DMS53 treated with DMSO at 0.1 percent for 48 hours (cell line): Measurements from ENCODE around the gene FRA10AC1.

Experiments used
- DNase-seq: peaks from one replicate; lab custom pipeline; 2025; ENCODE audit not compliant: unreplicated experiment; lab: John Stamatoyannopoulos, UW

The FRA10AC1 gene, protein sequence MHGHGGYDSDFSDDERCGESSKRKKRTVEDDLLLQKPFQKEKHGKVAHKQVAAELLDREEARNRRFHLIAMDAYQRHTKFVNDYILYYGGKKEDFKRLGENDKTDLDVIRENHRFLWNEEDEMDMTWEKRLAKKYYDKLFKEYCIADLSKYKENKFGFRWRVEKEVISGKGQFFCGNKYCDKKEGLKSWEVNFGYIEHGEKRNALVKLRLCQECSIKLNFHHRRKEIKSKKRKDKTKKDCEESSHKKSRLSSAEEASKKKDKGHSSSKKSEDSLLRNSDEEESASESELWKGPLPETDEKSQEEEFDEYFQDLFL

DNA sequence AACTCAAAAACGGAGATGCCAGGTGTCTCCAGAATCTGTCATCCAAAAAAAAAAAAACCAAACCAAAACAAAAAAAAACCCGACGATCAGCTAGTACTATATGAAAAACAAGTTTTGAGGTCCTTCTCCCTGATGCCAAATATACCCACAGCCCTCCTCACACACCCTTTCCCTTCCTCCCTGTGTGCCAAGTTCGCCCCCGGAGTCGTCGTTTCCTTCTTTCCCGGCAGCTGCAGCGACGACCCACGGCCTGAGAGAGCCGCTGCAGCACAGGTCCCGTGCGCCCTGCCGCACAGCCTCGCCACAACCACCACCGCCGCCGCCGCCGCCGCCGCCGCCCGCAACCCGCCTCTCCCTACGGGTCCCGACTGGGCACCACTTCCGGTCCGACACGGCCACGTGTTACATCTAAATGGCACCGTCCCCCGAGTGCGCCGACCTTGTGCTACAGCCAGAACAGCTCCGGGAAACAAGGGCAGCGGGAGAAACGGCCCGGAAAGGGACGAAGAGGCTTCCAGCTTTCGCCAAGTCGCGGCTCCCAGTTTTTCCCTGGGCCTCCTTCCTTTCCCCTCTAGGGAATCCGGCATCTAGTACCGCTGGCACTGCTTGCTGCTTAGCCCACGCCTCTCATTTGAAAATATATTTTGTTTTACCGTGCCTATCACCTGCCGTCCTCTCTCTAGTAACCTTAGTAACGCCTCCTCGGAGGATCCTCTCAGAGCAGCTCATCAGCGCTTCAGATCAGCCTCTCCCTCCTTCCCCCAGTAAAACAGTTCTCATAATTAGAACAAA is at the start of gene FRA10AC1:
FRA10AC1 (minus strand) TSS at position 383 of the 792 bp plus-strand sequence. CDS start 2,486 bp downstream, outside the sequence.
- DNase-seq: peak; percentile 90

DNA sequence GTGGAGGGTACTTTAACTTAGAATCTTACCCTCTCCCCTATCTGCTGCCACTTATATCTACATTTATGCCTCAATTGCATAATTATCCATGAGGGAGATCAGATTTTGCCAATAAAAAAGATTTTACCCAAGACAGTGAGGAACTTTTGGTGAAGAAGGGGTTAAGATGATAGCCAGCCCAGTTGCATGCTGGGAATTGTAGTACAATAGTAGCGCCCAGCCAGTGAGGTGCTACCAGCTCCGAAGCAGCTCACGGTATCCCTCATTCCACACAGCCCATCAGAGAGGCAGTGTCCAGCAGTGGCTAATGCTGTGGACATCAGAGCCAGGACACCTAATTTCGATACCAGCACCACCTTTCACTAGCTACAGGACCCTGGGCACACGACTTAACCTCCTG is 49.4 kb upstream of the FRA10AC1 start:
- DNase-seq: no peak

DNA sequence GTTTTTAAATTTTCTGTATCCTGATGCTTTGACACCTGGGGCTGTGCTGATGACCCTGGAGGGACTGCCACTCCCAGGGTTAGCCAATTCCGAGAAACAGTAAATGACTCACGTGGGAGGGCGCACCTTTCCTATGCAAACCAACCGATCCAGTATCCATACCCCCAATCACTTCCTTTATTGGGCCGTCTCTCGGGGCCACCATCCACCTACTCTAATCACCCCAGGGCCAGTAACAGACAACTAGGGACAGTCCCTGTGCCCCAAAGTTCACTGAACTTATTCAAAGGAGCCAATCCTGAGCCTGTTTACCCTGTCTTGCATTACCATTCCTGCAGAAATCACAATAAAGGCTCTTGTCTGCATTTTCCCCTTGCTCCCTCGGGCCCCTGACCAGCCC is 48.7 kb upstream of the FRA10AC1 start:
- no peak for DNase-seq

DNA sequence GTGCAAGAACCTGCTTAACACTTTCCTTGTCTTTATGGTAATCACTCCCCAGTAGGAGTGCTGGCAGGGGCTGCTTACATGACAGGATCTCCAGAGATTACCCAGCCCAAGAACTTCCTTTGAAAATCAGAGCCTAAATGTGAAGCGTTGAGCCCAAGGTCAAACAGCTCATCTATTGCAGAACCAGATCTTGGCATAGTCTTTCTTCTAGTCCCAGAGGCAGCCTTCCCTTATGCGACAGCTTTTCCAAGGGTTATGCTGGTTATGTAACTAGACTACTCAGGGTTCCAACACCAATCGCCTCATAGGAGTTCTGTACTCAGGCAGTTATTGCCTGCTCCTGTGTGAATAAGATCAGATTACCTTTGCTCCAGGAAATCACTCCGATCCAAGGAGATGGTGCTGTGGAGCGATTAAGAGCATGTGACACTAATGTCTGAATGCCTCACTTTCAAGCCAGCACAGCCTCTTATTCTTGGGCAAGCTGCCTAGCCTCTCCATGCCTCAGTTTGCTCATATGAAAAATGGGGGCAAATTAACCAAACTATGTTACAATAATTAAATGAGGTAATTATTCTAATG is 46.9 kb upstream of the FRA10AC1 start:
- DNase-seq: no peak

DNA sequence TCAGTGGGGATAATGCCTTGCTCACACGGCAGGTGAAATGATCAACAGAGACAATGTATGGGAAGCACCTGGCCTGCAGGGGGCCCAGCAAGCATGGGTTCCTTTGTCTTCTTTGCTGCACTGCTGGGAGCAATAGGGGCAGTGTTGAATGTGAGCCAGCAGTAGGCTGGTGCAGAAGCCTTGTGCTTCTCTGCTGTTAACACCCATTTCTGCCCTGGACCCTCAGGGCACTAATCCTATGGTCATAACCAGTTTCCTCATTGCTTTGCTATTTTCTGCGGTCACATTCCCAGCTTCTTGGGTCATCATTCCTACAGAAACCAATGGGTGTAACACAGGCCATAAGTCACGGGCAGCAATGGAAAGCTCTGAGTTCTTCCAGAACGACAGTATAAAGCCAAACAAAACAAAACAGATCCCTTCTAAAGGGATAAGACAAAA is 44.5 kb upstream of the FRA10AC1 start:
- peak; percentile 24 for DNase-seq

DNA sequence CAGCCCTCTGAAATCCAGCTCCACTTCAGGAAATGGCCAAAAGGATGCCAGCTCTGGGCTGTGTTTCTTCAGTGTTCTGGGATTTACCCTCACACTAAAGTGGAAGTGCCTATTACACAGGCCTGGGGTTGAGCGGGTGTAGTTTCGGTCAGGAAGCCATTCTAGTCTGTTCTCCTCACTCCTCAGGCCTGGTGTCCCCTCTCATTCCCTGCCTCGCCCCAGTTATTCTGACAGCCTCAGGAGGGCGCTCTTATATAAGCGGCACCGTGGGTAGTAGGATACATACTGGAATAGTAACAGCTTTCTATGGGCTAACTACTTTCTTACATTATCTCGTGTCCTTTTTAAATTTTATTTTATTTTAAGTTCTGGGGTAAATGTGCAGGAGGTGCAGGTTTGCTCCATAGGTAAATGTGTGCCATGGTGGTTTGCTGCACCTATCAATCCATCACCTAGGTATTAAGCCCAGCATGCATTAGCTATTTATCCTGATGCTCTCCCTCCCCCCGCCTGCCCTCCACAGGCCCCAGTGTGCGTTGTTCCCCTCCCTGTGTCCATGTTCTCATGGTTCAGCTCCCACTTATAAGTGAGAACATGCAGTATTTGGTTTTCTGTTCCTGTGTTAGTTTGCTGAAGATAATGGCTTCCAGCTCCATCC is 43.1 kb upstream of the FRA10AC1 start:
- peak; percentile 23 for DNase-seq

DNA sequence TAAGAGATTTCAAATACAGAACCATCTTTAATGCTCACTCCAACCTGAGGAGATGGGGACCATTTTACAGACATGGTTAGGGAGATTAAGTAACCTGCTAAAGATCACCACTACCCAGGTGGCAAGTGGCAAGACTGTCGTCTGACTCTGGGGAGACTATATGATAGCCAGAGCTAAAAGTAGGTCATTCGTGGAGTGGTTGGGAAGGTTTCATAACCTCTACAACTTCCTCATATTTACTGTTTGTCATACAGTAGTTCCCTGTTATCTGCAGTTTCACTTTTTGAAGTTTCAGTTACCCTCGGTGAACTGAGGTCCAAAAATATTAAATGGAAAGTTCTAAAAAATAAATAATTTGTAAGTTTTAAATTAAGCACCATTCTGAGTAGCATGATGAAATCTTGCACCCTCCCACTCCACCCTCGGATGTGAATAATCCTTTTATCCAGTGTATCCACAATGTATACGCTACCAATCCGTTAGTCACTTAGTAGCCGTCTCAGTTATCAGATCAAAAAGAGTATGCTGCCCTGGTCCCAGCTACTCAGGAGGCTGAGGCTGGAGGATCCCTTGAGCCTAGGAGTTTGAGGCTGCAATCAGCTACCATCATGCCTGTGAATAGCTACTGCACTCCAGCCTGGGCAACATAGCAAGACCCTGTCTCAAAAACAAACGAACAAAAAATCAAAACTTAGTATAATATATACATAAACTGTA is 40.4 kb upstream of the FRA10AC1 start:
- DNase-seq: no peak

DNA sequence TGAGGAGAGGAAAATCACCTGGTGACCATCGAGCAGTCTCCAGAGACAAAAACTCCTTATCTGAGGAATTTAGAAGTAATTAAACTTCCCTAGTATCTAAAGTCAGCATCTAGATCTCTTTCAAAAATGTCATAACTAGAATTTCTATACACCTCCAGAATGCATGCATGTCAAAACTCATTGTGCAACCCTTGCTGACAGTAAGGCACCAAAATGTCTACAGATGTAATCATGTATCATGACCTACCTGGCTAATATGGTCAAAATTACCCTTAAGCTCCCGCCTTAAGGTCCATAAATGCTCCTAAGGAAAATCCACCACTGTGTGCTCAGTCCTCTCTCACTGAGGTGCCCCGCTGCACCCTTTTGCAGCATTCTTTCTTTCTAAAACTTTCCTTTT is 39.0 kb upstream of the FRA10AC1 start:
- no peak for DNase-seq

DNA sequence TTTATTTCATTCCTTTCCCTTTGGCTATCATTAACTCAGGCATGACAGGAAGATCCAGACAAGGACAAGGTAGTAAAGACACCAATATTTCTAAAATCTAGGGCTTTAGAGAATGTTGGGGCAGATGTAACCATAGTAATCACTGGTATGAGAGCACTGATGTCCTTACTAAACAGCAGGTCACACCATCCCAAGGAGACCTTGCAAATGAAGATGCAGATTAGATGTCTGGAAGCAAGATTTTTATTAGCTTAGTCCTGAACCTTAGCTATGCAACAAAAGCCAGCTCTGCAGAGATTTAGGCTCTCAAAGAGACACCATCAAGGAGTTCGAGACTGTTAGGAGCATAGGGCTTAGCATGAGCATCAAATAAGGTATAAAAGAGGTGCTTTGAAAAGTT is 23.6 kb upstream of the FRA10AC1 start:
- DNase-seq: no peak

DNA sequence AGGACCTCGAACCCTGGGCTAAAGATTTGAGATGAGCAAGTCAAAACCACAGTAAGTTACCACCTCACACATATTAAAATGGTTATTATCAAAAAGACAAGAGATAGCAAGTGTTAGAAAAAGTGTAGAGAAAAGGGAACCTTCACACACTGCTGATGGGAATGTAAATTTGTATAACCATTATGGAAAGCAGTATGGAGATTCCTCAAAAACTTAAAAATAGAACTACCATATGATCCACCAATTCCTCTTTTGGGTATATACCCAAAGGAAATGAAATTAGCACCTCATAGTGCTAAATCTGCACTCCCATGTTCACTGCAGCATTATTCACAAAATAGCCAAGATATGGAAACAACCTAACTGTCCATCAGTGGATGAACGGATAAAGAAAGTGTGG is 20.8 kb upstream of the FRA10AC1 start:
- DNase-seq: no peak

DNA sequence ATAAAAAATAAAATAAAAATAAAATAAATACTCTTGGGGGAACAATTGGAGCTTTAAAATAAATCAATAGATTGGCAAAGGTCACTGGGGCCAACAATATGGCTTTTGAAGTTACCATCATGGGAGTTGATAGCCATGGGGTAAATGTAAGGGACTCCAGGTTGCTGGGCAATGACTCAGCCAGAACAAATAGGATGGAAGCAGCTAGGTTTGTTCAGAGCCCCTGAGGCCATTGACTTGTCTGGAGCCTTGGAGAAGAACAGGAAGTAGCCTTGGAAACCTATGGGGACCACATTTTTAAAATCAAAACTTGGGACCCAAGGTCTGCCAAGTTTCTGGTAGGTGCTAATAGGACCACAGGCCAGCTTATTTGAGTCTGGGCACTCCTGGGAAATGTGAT is 20.2 kb upstream of the FRA10AC1 start:
- peak; percentile 30 for DNase-seq

DNA sequence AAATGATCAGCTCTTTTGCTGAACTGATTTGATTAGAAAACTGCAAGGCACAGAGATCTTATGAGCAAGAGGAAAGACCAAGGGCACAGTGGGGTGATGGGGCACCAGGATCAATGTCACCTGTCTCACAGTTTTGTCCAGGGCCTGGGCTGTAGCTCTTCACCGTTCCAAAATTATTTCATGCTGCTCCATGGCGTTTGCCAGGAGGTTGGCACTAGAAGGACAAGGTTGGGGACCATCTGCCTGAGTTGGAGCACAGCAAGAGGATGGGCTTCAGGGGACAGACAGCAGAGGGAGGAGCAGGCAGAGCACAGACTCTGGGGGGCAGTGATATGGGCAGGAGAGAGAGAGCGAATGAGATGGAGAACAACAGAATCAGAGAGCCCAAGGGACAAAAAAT is 17.5 kb upstream of the FRA10AC1 start:
- no peak for DNase-seq

DNA sequence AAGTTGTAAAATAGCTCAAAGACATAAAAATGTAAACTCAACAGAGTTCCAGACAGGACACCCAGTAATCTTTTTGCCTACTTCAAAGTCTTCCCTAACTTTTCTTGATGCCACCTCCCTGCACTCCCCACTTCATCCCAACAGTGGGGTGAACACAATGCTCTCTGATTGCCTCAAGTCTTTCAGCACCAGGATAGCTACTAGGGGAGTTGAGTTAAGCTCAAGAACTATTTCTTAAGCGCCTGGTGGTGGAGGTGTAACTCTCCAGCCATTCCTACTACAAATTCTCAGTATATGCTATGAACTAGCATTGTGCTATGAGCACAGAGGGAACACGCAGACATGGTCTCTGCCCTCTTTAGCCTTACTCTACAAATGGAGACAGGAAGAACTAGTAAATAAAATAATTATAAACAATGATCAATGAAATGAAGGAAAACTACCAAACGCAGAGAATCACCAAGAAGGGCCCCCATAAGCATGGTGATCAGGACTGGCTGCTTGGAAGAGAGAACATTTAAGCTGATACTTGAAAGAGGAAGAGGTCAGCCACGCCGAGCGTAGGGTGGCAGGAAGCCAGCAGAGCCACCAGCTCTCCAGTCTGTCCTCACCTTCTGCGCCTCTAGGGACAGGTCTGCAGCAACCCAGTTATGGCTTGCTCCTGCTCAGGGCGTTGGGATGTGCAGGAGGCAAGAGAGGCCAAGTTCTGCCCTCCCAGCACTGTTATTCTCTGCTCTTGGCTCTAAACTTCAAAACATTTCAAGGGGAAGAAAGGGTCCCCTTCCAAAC is 16.7 kb upstream of the FRA10AC1 start:
- DNase-seq: no peak

DNA sequence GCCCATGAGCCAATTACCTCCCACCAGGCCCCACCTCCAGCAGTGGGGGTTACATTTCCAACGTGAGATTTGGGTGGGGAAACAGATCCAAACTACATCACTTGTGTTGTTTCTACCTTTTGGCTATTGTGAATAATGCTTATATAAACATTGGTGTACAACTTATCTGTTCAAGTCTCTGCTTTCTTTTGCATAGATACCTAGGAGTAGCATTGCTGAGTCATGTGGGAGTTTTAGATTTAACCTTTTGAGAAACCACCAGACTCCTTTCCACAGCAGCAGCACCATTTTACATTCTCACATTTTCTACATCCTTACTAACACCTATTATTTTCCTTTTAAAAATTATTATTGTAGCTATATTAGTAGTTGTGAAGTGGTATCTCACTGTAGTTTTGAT is 14.4 kb upstream of the FRA10AC1 start:
- DNase-seq: no peak

DNA sequence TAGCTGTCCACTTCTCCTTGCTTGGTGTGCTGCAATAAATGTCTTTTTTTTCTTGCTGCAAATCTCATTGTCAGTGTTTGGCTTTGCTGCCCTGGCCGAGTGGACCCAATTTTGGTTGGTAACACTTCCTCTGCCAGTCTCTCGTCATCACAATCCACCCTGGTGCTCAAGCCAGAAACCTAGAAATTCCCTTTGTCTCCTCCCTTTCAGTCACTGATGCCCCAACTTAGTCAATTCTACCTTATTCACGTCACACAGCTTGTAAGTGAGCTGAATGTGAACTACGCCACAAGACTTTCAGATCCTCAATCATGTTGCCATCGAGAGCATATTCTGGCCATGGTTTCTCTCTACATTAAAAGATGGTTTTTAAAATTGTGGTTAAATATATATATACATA is 13.0 kb upstream of the FRA10AC1 start:
- no peak for DNase-seq

DNA sequence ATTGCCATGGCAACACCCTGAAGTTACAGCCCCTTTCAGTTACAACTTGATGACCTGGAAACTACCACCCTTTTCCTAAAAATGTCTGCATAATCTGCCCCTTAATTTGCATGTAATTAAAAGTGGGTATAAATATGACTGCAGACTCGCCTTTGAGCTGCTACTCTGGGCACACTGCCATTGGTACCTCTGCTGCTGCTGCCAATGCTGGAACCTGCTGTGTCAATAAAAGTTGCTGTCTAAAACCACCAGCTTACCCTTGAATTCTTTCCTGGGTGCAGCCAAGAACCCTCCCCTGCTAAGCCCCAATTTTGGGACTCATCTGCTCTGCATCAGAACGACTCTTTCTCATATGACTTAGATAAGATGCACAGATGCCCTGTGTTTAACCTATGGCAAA is 10.2 kb upstream of the FRA10AC1 start:
- no peak for DNase-seq

DNA sequence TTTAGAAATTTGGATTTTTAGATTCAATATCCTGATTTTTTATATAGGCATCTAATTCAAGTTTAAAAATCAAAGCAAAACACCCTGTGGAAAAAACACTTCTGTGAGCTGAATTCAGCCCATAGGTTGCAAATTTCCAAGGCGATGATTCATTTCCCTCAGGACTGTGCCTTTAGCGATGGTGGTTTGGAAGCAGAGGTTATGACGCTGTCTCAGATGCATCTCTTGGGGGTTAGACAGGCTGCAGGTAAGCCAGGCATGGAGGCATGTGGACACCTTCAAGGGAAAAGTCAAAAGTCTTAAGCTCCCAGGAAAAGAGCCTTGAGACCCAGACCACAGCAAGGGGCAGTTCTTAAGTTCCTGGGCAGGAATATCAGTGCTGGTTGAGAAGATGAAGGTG is 9.5 kb upstream of the FRA10AC1 start:
- DNase-seq: no peak

DNA sequence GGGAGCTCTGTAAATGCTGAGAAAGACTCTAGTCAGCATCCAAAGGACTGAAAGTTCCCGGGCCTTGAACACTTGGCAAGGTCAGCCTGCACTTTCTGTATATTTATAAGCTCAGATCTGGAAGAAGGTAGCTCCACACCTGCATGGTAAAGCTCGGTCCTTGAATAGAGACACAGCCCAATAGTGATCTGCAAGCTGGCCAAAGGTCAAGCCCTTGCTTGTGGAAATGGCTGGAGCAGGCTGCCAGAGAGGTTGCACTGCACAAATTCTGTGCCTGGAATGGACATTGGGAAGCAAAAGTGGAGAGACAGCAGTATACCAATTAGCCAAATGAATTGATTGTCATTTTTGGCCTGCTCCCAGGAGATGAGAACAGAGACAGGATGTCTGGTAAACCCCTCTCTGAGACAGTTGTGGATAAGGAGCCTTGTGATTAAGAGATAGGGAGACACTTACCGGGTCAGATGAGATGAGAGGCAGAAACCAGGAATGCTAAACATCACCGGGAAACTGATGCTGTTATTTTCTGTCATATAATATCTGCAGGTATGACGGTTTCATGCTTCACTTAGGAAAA is 8.0 kb upstream of the FRA10AC1 start:
- no peak for DNase-seq

DNA sequence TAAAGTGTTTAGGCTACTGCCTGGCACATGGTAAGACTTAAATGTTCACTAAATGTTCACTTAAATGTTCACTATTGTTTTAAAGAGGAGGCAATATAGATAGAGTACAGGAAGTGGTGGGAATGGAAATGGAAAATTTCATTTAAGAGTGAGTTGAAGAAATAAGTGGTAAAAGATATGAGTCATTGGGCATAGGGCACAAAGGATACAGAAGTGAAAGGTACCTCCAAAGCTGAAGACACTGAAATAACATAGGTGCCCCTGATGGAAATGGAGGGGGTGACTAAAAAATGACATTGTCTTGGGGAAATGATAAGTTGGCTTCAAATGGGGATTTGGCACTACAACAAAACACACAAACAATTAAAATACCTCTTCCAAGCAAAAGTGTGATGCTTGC is 5.2 kb upstream of the FRA10AC1 start:
- DNase-seq: no peak

DNA sequence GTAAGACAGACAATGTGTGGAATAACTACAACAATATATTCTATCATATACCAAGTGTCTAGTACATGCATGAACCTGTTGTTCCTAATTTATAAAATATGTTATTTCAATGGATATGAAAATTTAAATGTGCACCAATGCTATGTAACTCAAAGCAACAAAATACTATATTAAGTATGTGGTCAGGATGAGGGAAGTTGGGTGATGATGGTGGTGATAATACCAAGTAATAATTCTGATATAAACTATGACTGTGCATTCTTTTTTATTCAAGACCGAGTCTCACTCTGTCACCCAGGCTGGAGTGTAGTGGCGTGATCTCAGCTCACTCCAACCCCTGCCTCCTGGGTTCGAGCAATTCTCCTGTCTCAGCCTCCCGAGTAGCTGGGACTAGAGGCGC is 2.1 kb upstream of the FRA10AC1 start:
- DNase-seq: no peak
